NB4 (cell line): ENCODE results near the gene KIAA1671.

Experiments used
- DNase-seq: peaks from one replicate; pipeline ENCODE4 v3.0.0; 2010; ENCODE audit warnings: low read depth
- H3K4me3 ChIP-seq: one replicate; pipeline ENCODE4 v1.5.1; 2011; ENCODE audit warnings: mild to moderate bottlenecking, low read depth, low read length, moderate library complexity
- CTCF ChIP-seq: IDR thresholded peaks from one replicate; pipeline ENCODE4 v1.5.1; 2012; ENCODE audit warnings: low read depth, low read length
- MYC ChIP-seq: IDR thresholded peaks from 2 replicates; pipeline ENCODE4 v1.6.1; 2011; ENCODE audit warnings: low read depth, low read length
- POLR2A ChIP-seq: IDR thresholded peaks from 2 replicates; pipeline ENCODE4 v1.6.1; 2011; ENCODE audit warnings: mild to moderate bottlenecking; ENCODE audit not compliant: insufficient read length; ENCODE audit errors: extremely low read depth
- TF ChIP-seq, protein P1 (sequence below): IDR thresholded peaks from 2 replicates; pipeline ENCODE4 v1.6.1; 2011; ENCODE audit warnings: low read depth, low read length

The KIAA1671 gene

DNA sequence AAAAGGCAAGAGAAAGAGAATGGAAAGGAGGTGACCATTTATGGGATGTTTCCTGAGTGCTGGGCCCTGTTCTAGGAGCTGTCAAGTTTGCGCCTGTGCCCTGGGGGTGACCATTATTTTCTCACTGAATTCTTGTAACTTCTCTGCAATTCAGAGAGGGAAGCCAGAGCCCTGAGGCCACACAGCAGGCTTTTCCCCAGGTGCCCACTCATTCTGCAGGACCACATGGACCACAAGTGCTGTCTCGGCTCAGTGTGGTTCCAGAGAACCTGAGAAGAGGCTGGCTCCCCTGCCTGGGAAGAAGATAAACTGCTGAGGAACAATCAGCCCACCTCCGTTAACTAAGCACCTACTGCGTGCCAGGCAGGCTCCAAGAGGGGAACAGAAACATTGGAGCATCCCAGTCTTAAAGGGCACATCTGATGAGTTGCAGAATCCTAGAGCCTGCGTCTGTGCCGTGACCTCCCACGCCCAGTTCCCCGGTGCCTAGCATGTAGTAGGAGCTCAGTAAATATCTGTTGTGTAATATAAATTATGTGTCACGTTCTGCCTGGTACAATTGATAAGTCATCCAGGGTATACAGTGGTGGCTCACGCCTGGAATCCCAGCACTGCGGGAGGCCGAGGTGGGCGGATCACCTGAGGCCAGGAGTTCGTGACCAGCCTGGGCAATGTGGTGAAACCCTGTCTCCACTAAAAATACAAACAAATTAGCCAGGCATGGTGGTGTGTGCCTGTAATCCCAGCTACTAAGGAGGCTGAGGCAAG lies 215.5 kb downstream of the KIAA1671 start:
- DNase-seq: no peak
- TF ChIP-seq CTCF: no peak
- TF ChIP-seq POLR2A: no peak
- TF ChIP-seq MYC: no peak
- H3K4me3 ChIP-seq: no peak overlapping the region

GRCh38 chr22:25169278-25170031 lies 216.9 kb downstream of the KIAA1671 start:
- TF ChIP-seq MYC (no peak), POLR2A (no peak), CTCF (no peak)
- TF ChIP-seq, protein P1, sequence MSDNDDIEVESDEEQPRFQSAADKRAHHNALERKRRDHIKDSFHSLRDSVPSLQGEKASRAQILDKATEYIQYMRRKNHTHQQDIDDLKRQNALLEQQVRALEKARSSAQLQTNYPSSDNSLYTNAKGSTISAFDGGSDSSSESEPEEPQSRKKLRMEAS: no peak
- no peak overlapping the region for H3K4me3 ChIP-seq
- no peak for DNase-seq

DNA sequence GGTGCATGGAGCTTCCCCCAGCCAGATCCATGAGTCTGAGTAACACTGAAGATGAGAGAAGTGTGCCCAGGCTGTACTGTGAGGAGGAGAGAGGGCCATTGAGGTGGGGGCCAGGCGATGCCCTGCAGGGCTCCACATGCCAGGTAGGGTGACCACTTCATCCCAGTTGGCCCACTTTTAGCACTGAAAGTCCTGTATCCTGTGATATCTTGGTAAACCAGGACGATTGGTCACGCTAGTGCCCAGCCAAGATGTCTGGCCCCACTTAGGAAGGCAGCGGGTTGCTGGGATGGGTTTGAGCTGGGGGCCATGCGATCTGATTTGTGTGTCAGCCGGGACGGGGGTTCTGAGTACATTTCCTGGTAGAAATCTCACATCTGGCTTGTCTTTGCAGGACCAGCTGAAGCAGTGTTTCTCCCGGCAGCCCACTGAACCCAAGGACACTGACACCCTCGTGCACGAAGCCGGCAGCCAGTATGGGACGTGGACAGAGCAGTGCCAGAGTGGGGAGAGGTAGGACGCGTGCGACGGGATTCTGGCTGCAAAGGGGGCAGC lies 218.0 kb downstream of the KIAA1671 start:
- H3K4me3 ChIP-seq: no peak overlapping the region
- DNase-seq: no peak
- no peak for TF ChIP-seq MYC
- no peak for TF ChIP-seq POLR2A
- TF ChIP-seq, protein P1: no peak
- no peak for TF ChIP-seq CTCF

- no peak overlapping the region for H3K4me3 ChIP-seq
- peak; percentile 22 for TF ChIP-seq CTCF
- no peak for TF ChIP-seq MYC
- TF ChIP-seq, protein P1: no peak
- TF ChIP-seq POLR2A: no peak
- peak; percentile 21 for DNase-seq
Measured at GRCh38 chr22:25172153-25172552, 219.6 kb downstream of the KIAA1671 start.

DNA sequence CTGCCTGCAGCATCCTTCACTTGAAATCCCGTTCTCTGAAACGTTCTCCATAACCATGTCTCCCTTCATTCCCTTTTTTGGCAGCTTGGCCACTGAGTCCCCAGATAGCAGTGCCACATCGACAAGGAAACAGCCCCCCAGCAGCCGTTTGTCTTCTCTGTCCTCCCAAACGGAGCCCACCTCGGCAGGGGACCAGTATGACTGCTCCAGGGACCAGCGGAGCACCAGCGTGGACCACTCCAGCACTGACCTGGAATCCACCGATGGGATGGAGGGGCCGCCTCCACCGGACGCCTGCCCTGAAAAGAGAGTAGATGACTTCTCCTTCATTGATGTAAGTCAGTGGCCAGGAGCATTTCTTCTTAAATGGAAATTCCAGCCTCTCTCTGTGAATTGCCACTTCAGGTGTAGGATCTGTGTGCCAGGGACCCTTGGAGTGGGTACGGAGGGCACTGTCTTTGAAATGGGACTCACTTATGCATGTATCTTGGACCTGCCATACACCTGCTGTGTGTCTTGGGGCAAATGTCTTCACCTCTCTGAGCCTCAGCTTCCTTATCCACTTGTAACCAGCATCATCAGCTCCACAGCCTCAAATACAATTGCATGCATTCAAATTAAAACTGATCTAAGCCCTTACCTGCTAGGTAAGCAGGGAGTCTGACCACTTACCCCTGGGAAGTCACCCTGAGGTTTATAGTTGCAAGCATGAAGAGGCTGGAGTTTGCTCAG lies 221.8 kb downstream of the KIAA1671 start:
- no peak for DNase-seq
- H3K4me3 ChIP-seq: no peak overlapping the region
- TF ChIP-seq MYC: no peak
- TF ChIP-seq, protein P1: no peak
- no peak for TF ChIP-seq CTCF
- TF ChIP-seq POLR2A: no peak
